OCI-LY7 (cell line): ENCODE data around the gene BUB3.

Source experiments
- EZH2phosphoT487 ChIP-seq: fragments of 200-600 bp; sonication (generic); IDR thresholded peaks from 2 replicates; pipeline ENCODE4 v1.6.1; 2018; ENCODE audit warnings: low read depth, borderline replicate concordance, mild to moderate bottlenecking, mixed run types, antibody characterized with exemption, low read length, moderate library complexity, mixed read lengths
- TF ChIP-seq, protein P1 (sequence below): fragments of 200-600 bp; sonication (generic); conservative IDR thresholded peaks from 2 replicates; pipeline ENCODE4 v1.5.1; 2014; ENCODE audit warnings: mild to moderate bottlenecking, antibody characterized with exemption, low read length, moderate library complexity, mixed read lengths

DNA sequence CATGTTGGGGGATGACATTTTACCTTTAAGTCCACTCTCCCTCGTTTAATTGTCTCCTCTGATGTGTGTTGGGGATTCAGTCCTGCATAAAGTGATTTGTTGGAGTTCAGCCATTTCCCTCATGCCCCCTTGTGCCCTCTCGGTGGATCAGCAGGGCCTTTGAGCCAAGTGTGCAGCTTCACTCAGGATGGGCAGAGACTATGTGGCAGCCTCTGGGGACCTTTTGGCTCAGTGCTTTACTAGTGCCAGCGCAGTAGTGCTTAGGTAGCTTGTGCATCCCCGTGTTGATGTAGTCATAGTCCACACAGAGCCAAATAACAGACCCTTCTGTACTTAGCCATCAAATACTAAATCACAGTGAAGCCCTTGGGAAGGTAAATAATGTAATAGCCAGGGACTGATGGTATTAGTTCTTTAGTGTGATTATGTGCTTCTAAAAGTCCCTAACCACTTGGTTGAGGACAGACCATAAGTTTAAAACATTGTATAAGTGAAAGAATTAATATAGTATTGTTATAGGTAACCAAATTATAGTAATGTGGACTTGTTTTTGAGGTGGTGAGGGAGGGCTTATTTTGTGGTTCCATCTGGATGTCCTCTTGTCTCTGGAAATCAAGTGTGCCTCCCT is 11.4 kb downstream of the BUB3 start:
- TF ChIP-seq, protein P1, sequence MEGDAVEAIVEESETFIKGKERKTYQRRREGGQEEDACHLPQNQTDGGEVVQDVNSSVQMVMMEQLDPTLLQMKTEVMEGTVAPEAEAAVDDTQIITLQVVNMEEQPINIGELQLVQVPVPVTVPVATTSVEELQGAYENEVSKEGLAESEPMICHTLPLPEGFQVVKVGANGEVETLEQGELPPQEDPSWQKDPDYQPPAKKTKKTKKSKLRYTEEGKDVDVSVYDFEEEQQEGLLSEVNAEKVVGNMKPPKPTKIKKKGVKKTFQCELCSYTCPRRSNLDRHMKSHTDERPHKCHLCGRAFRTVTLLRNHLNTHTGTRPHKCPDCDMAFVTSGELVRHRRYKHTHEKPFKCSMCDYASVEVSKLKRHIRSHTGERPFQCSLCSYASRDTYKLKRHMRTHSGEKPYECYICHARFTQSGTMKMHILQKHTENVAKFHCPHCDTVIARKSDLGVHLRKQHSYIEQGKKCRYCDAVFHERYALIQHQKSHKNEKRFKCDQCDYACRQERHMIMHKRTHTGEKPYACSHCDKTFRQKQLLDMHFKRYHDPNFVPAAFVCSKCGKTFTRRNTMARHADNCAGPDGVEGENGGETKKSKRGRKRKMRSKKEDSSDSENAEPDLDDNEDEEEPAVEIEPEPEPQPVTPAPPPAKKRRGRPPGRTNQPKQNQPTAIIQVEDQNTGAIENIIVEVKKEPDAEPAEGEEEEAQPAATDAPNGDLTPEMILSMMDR: peak; percentile 46; the same call in 1 of the 2 replicates
- TF ChIP-seq EZH2phosphoT487: no peak
